ENCODE measurements around the gene STK16.

Gene STK16

GRCh38 chr2:219291910-219292490 lies 46.7 kb downstream of the STK16 start:
- DNase-seq (ENCODE audit: extremely low read depth, low read depth) = no peak
- TF ChIP-seq, protein P1, sequence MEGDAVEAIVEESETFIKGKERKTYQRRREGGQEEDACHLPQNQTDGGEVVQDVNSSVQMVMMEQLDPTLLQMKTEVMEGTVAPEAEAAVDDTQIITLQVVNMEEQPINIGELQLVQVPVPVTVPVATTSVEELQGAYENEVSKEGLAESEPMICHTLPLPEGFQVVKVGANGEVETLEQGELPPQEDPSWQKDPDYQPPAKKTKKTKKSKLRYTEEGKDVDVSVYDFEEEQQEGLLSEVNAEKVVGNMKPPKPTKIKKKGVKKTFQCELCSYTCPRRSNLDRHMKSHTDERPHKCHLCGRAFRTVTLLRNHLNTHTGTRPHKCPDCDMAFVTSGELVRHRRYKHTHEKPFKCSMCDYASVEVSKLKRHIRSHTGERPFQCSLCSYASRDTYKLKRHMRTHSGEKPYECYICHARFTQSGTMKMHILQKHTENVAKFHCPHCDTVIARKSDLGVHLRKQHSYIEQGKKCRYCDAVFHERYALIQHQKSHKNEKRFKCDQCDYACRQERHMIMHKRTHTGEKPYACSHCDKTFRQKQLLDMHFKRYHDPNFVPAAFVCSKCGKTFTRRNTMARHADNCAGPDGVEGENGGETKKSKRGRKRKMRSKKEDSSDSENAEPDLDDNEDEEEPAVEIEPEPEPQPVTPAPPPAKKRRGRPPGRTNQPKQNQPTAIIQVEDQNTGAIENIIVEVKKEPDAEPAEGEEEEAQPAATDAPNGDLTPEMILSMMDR (IDR thresholded peaks at IDR 0.05; ENCODE audit: low read depth, low read length) = no peak

DNA sequence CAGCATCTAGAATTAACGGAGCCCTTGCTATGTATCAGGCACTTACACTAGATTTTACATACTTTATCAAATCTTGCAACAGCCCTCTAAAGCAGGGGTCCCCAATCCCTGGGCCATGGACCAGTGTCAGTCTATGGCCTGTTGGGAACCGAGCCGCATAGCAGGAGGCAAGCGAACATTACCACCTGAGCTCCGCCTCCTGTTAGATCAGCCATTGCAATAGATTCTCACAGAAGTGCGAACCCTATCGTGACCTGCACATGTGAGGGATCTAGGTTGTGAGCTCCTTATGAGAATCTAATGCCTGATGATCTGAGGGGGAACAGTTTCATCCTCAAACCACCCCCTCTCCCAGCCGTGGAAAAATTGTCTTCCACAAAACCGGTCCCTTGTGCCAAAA lies 47.3 kb downstream of the STK16 start:
- DNase-seq (ENCODE audit: extremely low read depth, low read depth) = no peak
- TF ChIP-seq, protein P1 (IDR thresholded peaks at IDR 0.05; ENCODE audit: low read depth, low read length) = no peak

GRCh38 chr2:219293736-219294231 lies 48.5 kb downstream of the STK16 start:
- DNase-seq (ENCODE audit: extremely low read depth, low read depth) = no peak
- TF ChIP-seq, protein P1 (IDR thresholded peaks at IDR 0.05; ENCODE audit: low read depth, low read length) = no peak

DNA sequence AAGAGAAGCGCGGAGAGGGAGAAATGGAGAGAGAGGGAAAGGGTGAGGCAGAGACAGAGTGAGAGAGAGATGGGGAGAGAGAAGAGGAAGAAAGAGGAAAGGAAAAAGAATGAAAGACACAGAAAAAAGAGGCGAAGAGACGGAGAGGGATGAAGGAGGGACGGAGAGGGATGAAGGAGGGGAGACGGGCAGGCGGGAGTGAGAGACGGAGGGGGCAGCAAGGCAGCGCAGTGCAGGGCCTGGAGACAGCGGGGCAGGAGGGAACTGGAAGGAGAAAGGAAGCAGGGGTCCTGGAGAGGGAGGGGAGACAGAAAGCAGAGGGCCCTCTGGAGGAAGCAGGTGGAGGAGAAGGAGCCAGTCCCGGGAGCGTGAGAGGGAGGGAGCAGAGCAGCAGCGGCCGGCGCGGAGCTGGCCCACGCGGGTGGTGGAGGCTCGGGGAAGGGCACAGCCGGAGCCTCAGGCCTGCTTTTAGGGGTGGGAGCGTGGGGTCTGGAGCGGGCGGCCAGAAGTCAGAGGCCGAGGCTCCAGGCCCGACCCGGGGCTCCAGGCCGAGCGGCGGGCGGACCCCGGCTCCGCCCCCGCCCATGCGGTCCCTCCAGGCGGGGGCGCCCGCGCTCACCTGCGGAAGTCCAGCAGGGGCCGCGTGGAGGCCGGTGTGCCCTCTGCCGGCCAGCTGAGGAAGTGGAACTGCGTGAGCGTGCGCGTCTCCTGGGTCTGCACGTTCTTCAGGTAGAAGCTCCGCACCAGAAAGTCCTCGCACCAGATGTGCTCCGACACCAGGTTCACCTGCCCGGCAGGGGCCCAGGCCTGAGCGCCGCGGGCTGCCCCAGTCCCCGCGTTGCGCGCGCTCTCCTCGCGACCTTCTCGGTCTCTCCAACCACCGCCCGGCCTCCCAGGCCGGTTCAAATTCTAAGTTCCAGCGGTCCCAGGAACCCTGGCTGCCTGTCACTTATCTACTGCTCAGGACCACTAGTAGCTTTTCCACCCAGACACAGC lies 49.4 kb downstream of the STK16 start:
- DNase-seq (ENCODE audit: extremely low read depth, low read depth) = peak; percentile 41
- TF ChIP-seq, protein P1 (IDR thresholded peaks at IDR 0.05; ENCODE audit: low read depth, low read length) = peak; percentile 75

GRCh38 chr2:219296142-219296541 lies 50.9 kb downstream of the STK16 start:
- no peak for DNase-seq (ENCODE audit: extremely low read depth, low read depth)

DNA sequence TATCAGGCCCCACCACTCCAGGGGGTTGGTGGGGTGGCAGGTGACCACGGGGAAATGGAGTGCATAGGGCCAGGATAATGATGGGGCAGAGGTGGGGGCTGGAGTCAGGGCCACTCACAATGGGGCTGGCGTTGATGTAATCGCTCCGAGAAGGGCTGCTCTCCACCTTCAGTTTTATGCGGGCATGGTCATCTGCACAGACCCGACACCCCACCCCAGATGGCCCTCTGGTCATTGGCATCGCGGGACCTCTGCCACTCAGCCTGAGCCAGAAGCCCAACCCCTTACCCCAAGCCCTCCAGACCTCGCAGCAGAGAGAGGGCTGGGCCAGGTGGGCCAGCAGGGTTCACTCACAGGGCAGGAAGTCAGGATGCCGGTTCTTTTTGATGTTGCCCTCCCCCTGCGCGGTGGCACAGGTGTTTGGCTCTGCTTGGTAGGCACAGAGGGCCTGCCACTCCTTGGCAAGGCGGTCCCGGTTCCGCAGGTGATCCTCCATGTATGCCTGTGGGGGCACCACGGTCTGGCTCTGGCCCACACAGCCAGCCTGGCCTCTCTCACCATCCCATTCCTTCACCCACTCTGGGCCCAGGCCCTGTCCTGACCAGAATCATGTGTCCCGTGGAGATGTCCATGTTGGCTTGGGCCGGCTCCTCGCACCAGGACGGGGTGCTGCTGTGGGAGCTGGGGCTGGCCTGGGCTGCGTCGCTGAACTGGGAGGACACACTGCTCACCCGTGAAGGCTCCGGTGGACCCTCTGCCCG lies 51.5 kb downstream of the STK16 start:
- no peak for DNase-seq (ENCODE audit: extremely low read depth, low read depth)
- TF ChIP-seq, protein P1 (IDR thresholded peaks at IDR 0.05; ENCODE audit: low read depth, low read length) = no peak

More at GRCh38 chr2:219296142-219296541, 50.9 kb downstream of the STK16 start:
- TF ChIP-seq, protein P1 (IDR thresholded peaks at IDR 0.05; ENCODE audit: low read depth, low read length) = no peak

Measured in AG09319 (cell line).